Measurements from ENCODE around the gene RAD51B.

DNA sequence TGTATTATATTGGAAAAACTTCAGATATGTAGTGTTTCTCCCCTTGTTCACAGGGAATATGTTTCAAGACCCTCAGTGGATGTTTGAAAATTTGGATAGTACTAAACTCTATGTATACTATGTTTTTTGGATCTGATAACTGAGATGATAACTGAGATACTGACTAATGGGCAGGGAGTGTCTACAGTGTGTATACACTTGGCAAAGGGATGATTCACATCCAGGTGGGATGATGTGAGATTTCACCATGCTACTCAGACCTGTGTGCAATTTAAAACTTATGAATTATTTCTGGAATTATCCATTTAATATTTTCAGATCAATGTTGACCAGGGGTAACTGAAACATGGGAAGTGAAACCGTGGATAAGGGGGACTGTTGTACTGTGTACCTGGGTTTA lies 13.8 kb downstream of the RAD51B start:
- no peak for TF ChIP-seq POLR2AphosphoS5 (IDR thresholded peaks at IDR 0.05; ENCODE audit: low read depth, low read length)
- no peak for TF ChIP-seq POLR2A (IDR thresholded peaks at IDR 0.05; ENCODE audit: low read depth, low read length)
- no peak for TF ChIP-seq TAF1 (IDR thresholded peaks at IDR 0.05; ENCODE audit: borderline replicate concordance, low read depth, low read length)

All from GM12892 (cell line).